GM12801 (cell line): ENCODE data around the gene CDC25C.

Experiments used
- CTCF ChIP-seq: IDR thresholded peaks from one replicate; pipeline ENCODE4 v1.5.1; 2011; ENCODE audit warnings: control low read depth; ENCODE audit not compliant: insufficient read length; ENCODE audit errors: extremely low read depth

CDC25C gene

GRCh38 chr5:138287246-138287645 lies 44.4 kb downstream of the CDC25C start:
- TF ChIP-seq CTCF, result no peak

GRCh38 chr5:138282920-138283742 lies 48.5 kb downstream of the CDC25C start:
- no peak for TF ChIP-seq CTCF

- no peak for TF ChIP-seq CTCF
Measured at GRCh38 chr5:138280915-138281314, 50.7 kb downstream of the CDC25C start.

- no peak for TF ChIP-seq CTCF
Measured at GRCh38 chr5:138276402-138277054, 55.1 kb downstream of the CDC25C start.

GRCh38 chr5:138275895-138276294 lies 55.7 kb downstream of the CDC25C start:
- TF ChIP-seq CTCF, result no peak

GRCh38 chr5:138275379-138275782 lies 56.2 kb downstream of the CDC25C start:
- TF ChIP-seq CTCF, result no peak

GRCh38 chr5:138274189-138274853 lies 57.3 kb downstream of the CDC25C start, which contains the start of gene GFRA3:
TSS of gene GFRA3 (minus strand) at chr5:138274621. CDS start at chr5:138274424, 197 bp downstream.
- TF ChIP-seq CTCF, result no peak
